ENCODE measurements around the gene GUCY1A2.

- TF ChIP-seq POLR2A (IDR thresholded peaks at IDR 0.05) (no peak), CTCF (IDR thresholded peaks at IDR 0.05) (no peak)
Observed at GRCh38 chr11:106763501-106763900, 254.8 kb downstream of the GUCY1A2 start.
